ENCODE data around the gene FOXJ3.

GRCh38 chr1:42320708-42321107 lies 14.3 kb downstream of the FOXJ3 start:
- TF ChIP-seq NFAT5 (CRISPR knock-in tag; IDR thresholded peaks at IDR 0.05) (no peak), MYC (CRISPR knock-in tag; IDR thresholded peaks at IDR 0.05; ENCODE audit: borderline replicate concordance) (no peak), ZFP36L2 (CRISPR knock-in tag; IDR thresholded peaks at IDR 0.05) (no peak), MXI1 (IDR thresholded peaks at IDR 0.05; ENCODE audit: borderline replicate concordance, low read depth, low read length) (no peak), MEF2D (CRISPR knock-in tag; IDR thresholded peaks at IDR 0.05) (no peak), CTCF (CRISPR knock-in tag; IDR thresholded peaks at IDR 0.05) (no peak), ZNF562 (CRISPR knock-in tag; IDR thresholded peaks at IDR 0.05; ENCODE audit: borderline replicate concordance) (no peak), BRCA1 (CRISPR knock-in tag; IDR thresholded peaks at IDR 0.05) (no peak), HMGXB4 (CRISPR knock-in tag; IDR thresholded peaks at IDR 0.05; ENCODE audit: borderline replicate concordance in 1 of 2, low read depth in 1 of 2) (no peak), ZBTB1 (CRISPR knock-in tag; IDR thresholded peaks at IDR 0.05; ENCODE audit: borderline replicate concordance) (no peak), ZNF687 (CRISPR knock-in tag; IDR thresholded peaks at IDR 0.05) (no peak), ZBTB8A (CRISPR knock-in tag; IDR thresholded peaks at IDR 0.05; ENCODE audit: borderline replicate concordance, low read depth) (no peak), PBX3 (CRISPR knock-in tag; IDR thresholded peaks at IDR 0.05; ENCODE audit: borderline replicate concordance) (no peak), NBN (conservative IDR thresholded peaks at IDR 0.05) (no peak)
